ENCODE results near the gene EHD4. TPM values are rescaled to one million over a fixed set of nuclear protein-coding genes. Genes with fewer than 3 reads are reported as not detected.

Gene EHD4
- total RNA-seq, 6 experiments from 2014 or later, result 14.1 to 21.8 (median 18.1) TPM

DNA sequence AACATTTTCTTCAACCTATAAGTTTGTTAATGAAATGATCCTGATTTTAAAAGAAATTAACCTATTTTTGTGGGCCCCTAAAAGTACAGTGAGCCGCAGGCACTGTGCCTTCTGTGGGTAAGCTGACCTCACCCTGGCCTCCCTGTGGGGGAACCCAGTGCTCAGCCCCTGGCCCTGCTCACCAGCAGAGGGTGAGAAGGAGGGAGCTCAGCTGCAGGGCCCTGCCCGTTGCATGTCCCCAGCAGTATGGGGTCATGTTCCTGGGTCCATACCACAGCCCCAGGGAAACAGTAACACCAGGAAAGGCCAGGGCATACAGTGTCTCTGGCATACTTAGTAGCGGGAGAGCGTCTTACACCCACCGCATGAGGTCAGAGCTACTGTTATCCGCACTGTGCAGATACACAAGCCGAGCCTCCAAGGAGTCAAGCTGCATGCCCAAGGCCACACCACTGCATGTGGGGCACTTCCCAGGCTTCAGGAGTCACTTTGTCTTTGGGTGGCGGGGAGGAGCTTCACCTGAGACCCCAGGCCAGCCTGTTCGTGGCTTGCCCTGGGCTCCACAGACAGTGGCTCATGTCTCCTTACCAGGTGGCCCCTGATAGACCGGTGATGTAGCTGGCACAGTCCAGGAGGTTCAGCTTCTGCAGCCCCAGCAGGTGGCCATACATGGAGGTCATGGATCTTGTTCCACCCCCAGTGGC is 22.6 kb upstream of the EHD4 start:
- Mint-ChIP-seq H3K4me3 (no peak overlapping the region), H3K9me3 (no peaks in the 10 kb centered on the region), H3K4me1 (ENCODE audit: low read depth) (no peaks in the 10 kb centered on the region), H3K27me3 (ENCODE audit: insufficient read depth) (peaks cover 29% of the 10 kb centered on the region), H3K27ac (no peak overlapping the region), H3K36me3 (ENCODE audit: low read depth) (no peaks in the 10 kb centered on the region)
- TF ChIP-seq, protein P1, sequence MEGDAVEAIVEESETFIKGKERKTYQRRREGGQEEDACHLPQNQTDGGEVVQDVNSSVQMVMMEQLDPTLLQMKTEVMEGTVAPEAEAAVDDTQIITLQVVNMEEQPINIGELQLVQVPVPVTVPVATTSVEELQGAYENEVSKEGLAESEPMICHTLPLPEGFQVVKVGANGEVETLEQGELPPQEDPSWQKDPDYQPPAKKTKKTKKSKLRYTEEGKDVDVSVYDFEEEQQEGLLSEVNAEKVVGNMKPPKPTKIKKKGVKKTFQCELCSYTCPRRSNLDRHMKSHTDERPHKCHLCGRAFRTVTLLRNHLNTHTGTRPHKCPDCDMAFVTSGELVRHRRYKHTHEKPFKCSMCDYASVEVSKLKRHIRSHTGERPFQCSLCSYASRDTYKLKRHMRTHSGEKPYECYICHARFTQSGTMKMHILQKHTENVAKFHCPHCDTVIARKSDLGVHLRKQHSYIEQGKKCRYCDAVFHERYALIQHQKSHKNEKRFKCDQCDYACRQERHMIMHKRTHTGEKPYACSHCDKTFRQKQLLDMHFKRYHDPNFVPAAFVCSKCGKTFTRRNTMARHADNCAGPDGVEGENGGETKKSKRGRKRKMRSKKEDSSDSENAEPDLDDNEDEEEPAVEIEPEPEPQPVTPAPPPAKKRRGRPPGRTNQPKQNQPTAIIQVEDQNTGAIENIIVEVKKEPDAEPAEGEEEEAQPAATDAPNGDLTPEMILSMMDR (IDR thresholded peaks at IDR 0.05), result no peak
- DNase-seq, result no peak

DNA sequence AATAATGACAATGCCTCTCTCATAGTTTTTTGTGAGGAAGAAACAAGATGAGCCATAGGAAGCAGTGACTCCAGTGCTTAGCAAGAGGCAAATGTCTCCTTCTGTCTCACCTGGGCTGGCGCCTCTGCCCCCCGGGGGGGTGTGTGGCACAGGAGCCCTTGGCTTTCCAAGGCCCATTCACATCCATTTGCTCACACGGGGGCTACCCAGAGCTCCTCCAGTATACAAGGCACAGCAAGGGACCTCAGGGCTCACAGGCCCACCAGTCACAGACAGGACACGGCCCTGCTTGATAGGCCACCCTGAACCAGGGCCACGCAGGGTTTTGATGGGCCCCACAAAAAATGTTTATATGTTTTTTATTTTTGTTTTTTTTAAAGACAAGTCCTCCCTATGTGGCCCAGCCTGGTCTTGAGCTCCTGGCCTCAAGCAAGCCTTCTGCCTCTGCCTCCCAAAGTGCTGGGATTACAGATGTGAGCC is 21.9 kb upstream of the EHD4 start:
- peaks cover 28% of the 10 kb centered on the region for H3K27me3 Mint-ChIP-seq (ENCODE audit: insufficient read depth)
- TF ChIP-seq, protein P1 (IDR thresholded peaks at IDR 0.05), result no peak
- no peaks in the 10 kb centered on the region for H3K36me3 Mint-ChIP-seq (ENCODE audit: low read depth)
- no peak overlapping the region for H3K4me3 Mint-ChIP-seq
- H3K27ac Mint-ChIP-seq, result no peak overlapping the region
- no peaks in the 10 kb centered on the region for H3K4me1 Mint-ChIP-seq (ENCODE audit: low read depth)
- no peaks in the 10 kb centered on the region for H3K9me3 Mint-ChIP-seq
- no peak for DNase-seq

DNA sequence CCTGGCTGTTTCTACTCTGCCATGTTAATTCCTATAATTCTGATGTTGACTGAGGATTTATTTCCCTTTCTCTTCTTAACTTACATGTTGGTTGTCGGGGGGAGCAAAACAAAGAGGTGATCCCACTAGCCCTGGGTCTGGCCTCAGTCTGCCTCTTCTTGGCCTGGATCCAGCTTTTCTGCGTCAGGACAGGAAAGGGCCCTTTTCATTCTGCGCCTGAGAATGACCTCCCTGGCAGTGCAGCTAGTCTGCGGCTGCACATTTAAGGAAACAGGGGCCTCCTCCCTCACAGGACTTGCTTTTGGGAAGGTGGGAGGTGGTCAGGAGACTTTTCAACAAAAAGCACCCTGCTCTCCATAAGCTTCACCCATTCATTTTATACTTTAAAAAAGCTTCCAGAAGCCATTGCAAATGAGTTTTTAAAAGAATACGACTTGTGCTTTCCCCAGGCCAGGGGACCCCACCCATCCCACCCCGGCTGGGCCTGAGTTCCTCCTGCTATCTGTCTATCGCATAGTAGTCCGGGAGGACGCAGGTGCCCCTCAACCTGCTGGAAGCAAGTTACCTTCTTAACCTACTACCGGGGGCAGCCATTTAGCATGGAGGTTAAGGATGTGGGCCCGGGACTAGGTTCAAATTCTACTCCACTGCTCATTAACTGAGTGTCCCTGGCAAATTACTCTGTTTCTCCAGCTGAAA is 21.3 kb upstream of the EHD4 start:
- Mint-ChIP-seq H3K27me3 (ENCODE audit: insufficient read depth) (peaks cover 25% of the 10 kb centered on the region), H3K27ac (no peak overlapping the region), H3K4me1 (ENCODE audit: low read depth) (no peaks in the 10 kb centered on the region), H3K4me3 (no peak overlapping the region), H3K9me3 (no peaks in the 10 kb centered on the region), H3K36me3 (ENCODE audit: low read depth) (no peaks in the 10 kb centered on the region)
- DNase-seq, result no peak
- TF ChIP-seq, protein P1 (IDR thresholded peaks at IDR 0.05), result no peak

DNA sequence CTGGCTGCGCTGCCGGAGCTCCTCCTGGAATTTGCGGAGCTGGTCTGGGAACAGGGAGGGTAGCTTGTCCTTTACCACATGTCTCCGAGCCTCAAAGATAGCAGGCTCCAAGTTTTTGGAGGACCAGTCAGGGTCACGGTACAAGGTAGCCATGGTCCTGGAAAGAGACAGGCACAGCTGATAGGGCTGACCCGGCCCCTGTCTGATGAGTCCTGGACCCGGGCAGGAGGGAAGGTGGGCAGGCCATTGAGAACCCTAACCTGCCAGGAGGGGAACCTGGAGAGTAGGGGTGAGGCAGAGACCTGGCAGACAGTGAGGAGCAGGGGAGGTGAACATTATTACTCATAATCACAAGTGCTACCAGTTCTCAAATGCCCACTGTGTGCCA is 20.4 kb upstream of the EHD4 start:
- Mint-ChIP-seq H3K36me3 (ENCODE audit: low read depth) (no peaks in the 10 kb centered on the region), H3K27me3 (ENCODE audit: insufficient read depth) (peaks cover 22% of the 10 kb centered on the region), H3K27ac (no peak overlapping the region), H3K4me1 (ENCODE audit: low read depth) (no peaks in the 10 kb centered on the region), H3K9me3 (no peaks in the 10 kb centered on the region), H3K4me3 (no peak overlapping the region)
- TF ChIP-seq, protein P1 (IDR thresholded peaks at IDR 0.05), result no peak
- no peak for DNase-seq

DNA sequence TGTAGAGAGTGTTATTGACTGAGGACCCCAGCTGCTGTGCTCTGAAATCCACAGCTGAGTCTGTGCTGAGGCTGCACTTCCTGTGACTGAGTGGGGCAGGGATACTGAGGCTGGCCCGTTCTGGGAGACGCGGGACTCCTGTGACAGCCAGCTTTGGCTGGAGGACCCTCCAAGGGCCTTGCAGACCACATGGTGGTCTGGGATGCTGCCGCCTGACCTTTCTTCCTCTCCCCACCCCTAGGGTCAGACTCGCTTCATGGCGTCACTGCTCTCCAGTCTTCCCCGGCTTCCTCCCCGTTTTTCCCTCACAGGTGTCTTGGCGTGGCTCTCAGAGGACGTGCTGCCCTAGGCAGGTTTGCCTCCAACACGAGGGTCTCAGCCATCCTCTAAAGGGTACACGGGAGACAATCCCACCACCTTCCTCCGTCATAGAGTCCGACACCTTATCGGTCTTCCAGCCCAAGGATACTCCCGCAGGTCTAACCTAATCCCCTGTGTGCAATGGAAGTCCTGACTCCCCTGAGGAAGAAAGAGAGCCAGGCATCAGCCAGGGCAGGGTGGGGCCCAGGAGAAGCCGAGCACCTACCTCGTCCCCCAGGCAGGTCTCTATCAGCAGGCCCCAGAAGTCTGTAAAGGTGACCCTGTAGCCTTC is 19.9 kb upstream of the EHD4 start:
- no peak for DNase-seq
- H3K27ac Mint-ChIP-seq, result no peak overlapping the region
- H3K4me3 Mint-ChIP-seq, result no peak overlapping the region
- no peaks in the 10 kb centered on the region for H3K36me3 Mint-ChIP-seq (ENCODE audit: low read depth)
- peaks cover 23% of the 10 kb centered on the region for H3K27me3 Mint-ChIP-seq (ENCODE audit: insufficient read depth)
- TF ChIP-seq, protein P1 (IDR thresholded peaks at IDR 0.05), result no peak
- no peaks in the 10 kb centered on the region for H3K9me3 Mint-ChIP-seq
- H3K4me1 Mint-ChIP-seq (ENCODE audit: low read depth), result no peaks in the 10 kb centered on the region

Data from HFFc6 (cell line).